Right hindlimb (tissue), 1 donor: Measurements from ENCODE around the gene PRKG1.
"Not testable (repeated sequence)": the region's sequence is repeated elsewhere in the genome, so short reads cannot be mapped to it uniquely, and the experiment has no call there.

ENCODE experiments used
- DNase-seq: peaks from one replicate; pipeline ENCODE4 v3.0.0-alpha.2; 2018

Gene PRKG1

GRCh38 chr10:51281387-51281786 lies 207.1 kb downstream of the PRKG1 start:
- DNase-seq, result not testable (repeated sequence)

- DNase-seq, result no peak
These were observed 211.3 kb downstream of the PRKG1 start for GRCh38 chr10:51285601-51286000.

- no peak for DNase-seq
These were observed 214.2 kb downstream of the PRKG1 start for GRCh38 chr10:51288511-51288910.

- no peak for DNase-seq
These were observed 215.2 kb downstream of the PRKG1 start for GRCh38 chr10:51289519-51289918.

GRCh38 chr10:51291961-51292360 lies 217.7 kb downstream of the PRKG1 start:
- no peak for DNase-seq

DNA sequence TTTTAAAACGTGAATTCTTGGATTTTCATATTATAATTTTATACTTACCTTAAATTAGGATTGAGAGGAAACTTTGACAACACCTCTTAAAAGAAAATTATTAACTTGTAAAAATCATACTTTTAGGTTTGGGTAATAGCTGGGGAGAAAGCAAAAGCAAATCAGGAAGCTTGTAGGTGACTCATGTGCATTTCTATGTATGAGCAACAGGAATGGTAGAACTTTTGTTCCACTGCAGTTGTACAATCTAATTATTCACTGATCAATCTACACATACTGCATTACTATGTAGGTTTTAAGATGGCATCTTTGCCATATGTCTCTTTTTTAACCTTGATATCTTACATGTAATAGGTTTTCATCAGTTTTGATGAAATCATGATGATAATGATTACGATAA lies 223.2 kb downstream of the PRKG1 start:
- DNase-seq, result no peak

DNA sequence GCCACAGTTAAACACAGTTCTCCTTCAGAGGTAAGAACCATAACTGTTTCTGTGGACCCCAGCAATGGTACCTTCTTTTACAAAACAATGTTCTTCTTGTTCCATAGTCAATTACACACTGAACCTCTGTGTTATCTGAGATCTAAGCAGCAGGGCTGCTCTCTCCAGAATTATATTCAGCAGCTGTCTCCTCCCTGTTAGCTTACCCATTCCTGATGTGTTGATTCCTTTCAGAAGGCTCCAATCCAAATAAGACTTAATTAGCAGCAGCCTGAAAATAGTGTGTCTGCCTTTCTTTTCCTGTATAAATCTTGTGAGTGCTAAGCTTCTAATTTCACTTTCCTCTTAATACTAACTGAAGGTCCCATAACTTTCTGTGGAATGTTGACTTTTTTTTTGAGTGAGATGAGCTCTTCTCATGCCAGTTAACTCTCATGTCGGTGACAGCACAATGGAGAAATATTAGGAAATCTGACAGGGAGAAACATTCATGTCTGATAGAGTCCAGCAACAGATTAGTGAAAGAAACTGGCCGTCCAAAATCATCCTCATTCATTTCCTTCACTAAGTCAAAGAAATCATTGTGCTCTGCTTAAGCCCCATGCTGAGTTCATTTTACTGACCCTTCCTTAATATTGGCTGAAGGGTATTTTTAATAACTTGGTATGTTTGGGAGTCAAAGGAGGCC lies 226.5 kb downstream of the PRKG1 start:
- no peak for DNase-seq

- no peak for DNase-seq
These were observed 227.4 kb downstream of the PRKG1 start for GRCh38 chr10:51301644-51302043.

DNA sequence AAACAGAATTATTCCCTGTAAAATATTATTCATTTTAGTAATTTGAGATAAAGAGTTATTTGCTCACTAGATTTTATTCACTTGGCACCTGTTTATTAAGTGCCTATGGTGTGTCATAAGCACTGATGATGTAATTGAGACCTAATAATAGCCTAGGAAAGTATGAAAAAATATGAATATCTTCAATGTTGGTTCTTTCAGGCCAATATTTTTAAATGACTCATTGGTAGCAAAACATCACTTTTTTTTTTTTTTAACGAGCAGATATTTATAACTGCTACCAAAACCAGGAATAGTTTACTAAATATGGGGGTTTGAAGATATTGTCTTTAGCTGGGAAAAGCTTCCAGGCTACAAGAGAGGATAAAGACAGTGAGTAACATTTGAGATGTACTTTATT lies 228.0 kb downstream of the PRKG1 start:
- no peak for DNase-seq

DNA sequence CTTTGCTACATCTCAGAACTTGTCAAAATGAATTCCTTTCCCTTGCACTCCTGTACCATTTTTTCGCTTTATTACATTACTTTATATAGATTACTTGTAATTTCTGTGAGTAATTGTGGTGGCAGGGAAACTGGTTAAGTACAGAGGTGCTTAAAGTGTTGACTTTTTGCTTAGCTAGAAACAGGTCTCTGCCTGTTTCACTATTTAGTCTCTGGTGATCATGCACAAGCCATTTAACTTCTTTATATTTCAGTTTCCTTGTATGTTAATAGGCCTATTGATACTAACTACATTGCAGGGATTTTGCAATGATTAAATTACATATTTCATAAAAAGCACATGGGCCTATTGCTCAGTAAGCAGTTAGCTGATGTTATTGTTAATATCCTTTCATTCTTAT lies 233.8 kb downstream of the PRKG1 start:
- DNase-seq, result no peak

DNA sequence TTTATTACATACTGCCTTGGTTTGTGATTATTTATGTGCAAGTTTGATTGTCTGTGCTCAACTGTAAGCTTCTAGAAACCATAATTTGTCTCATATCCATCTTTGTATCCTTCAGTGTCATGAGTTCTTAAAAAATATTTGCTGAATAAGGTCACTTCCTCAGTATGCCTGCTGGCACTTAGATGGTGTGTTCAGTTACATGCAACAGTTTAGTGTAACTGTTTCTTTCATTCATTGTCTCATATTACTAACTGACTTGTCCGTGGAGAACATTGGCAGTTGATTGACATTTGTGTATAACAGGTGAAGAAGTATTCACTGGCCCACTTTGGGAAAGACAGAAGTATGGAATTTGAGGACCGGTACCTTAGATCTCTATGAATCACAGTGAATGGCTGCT lies 236.9 kb downstream of the PRKG1 start:
- no peak for DNase-seq

DNA sequence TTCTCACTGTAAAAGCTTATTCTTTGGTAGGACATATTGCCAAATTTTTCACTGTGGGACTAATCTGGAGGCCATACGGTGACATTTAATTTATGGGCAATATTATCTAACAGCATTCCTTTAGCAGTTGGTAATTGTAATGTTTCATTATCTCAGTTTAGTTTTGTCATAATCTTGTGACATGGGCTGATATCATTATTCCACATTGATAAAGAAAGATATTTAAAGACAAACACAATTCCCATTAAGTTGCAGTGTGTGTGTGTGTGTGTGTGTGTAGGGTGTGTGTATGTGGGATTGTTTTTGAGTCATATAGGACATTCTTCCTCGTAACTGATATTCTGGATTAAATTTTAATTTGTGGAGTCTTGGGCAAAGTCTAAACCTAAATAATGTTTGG lies 238.5 kb downstream of the PRKG1 start:
- DNase-seq, result no peak

DNA sequence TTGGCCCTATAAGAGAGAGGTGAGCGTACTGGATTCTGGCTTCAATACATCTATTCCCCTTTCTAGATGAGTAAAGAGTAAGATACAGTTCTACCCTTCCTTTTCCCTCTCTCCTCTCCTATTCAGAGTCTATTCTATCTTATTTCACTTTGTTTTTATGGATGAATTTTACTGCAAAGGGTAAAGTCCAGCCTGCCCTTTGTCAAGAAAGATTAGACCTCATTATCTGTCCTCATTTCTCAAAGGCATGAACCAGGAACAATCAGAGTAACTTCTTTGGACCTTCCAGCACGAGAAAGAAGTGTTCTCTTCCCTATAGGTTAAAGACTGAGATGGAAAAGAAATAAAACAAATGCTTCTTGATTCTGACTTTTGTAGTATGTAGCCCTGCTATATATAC lies 239.0 kb downstream of the PRKG1 start:
- DNase-seq, result no peak

GRCh38 chr10:51313773-51314478 lies 239.6 kb downstream of the PRKG1 start:
- DNase-seq, result no peak

DNA sequence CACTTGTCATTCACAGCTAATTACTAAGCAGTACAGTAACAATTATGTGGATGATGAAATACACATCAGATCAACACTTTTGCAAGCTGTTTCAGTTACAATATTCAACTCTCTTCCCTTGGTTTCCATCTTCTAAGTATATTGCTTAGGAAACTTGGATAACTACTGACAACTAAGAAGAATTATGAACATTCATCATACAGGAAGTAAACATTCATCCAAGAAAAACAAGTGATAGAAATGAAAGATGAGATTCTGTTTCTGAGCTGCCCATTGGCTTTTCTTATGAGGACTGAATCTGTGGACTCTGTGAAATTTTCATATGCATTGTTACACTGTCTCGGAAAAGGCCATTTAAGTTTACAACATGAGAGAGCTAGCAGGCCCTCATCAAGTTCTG lies 240.2 kb downstream of the PRKG1 start:
- DNase-seq, result no peak

DNA sequence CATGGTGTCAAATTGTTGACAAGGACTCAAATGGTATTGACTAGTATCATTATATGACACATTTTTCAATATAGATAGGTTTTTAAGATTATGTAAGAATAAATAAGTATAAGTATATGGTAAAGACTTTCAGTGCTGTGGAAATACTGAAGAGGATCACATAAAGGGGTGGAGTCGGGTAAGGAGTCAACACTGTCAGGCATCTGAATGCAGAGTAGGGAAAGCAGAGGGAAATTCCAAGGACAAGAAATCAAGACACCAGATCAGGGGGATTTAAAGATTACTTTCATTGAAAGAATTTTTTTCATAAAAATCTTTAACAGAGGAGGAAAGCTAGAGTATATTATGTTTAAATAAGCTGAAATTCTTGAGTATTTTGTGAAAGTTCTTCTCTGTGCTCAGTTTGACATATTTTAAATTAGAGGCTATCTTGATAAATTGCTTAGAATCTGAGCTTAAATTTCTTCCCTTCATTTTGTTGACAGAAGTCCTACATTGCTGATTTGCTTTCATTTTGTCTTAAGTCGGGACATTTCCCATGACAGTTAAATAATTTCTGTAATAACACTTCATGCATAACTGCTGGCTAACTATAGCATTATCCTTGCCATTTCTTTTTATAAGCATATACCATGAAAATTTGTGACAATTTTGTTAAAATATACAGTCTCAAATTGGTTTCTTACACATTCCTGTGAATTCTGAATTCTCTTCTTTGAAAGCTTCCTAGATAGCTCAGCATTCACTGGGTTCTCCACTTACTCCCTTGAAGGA lies 244.3 kb downstream of the PRKG1 start:
- DNase-seq, result no peak

DNA sequence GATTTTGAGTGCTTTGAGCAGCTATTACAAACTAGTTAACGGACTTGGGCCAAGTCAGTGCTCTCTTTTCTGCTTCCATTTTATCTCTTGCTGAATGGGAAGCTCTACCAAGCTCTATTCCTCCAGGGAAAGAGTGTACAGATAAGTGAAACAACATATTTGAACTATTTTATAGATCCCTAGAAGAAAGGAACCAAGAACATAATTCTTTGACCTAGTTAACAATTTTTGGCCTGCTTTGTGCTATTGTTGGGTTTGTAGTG lies 244.8 kb downstream of the PRKG1 start:
- DNase-seq, result no peak

DNA sequence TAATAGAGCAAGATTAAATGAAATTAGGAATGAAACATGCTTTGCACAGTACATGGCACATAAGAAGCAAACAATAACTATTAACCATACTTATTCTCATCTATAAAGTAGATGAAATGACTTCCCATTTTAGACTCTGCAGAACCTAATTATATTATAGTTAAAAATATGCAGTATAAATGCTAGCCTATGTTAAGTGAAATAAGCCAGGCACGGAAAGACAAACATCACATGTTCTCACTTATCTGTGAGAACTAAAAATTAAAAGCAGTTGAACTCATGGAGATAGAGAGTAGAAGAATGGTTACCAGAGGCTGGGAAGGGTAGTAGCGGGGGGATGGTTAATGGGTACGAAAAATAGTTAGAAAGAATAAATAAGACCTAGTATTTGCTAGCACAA lies 247.0 kb downstream of the PRKG1 start:
- no peak for DNase-seq

DNA sequence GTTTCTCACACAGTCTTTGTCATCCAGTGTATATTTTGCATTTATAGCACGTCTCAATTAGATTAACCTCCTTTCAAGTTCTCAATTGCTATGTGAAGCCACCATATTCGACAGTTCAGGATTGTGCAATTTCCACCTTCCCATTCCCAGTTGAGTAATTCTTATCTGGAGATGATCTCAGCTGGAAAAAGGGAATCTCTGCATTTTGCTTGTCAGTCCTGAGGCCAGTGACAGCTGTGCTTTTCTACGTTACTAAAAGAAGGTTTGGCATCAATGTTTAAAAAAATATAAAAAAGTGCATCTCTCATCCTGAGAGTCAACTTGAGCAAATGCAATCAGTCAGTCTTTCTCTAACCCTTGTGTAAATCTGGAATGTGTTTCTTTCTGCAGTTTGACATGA lies 247.7 kb downstream of the PRKG1 start:
- no peak for DNase-seq

DNA sequence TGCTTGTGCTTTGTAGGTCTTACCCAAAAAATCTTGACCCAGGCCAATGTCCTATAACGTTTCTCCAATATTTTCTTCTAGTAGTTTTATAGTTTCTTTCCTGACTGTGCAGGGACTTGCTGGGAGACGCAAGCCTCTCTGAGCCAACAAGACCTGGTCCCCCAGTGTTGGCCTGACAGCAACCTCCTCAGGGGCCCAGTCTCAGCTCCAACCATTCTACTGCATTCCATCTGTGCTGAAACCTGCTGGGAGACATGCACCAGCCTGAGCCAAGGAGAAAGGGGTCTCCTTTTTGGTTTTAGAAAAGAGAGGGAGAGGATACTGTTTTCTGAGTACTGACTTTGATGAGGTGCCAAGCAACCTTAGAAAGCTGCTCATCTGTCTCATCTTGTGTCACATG lies 251.4 kb downstream of the PRKG1 start:
- DNase-seq, result no peak

DNA sequence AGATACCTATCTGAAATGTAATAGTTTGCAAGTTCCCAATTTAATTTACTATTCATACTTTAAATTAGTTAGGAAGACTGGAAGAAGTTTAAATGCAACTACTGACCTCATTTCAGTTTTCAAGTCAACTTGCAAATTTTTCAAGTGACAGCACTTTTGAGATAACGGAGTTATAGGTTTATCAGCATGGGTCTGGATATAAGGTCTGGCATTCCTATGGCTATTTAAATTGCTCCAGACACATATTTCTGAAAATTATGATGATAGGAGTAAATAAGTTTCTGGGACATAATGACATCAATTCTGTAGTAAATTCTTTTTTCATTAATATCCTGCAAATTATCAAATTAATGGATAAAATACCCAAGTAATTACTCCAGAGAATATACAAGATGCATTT lies 251.9 kb downstream of the PRKG1 start:
- DNase-seq, result no peak

DNA sequence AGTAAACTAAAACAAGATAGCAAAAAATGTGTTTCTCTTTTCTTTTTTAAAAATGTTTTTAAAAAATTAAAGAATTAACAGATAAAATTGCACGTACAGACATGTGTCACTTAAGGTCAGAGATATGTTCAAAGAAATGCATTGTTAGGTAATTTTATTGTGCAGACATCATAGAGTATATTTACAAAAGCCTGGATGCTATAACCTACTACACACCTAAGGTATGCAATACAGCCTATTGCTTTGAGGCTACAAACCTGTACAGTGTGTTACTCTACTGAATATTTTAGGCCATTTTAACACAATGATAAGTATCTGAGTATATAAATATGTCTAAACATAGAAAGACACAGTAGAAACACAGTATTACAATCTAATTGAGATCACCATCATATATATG lies 253.1 kb downstream of the PRKG1 start:
- DNase-seq, result no peak

DNA sequence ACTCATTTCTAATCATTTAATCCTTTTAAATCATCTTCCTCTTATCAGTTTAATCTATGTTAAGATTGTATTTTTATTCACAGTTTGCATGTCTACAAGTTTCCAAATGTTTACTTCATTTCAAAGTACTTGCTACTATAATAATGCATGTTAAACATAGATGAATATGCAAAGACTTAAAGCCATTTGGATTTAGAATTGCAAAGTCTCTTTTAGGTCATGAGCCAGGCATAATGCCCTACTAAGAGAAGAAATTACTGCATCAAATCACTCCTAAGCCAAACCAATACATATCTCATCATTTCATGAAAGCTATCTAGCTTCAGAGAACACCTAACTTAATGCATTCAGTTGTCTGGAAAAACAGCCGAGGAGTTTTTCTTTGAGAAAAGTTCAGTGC lies 266.1 kb downstream of the PRKG1 start:
- DNase-seq, result no peak

DNA sequence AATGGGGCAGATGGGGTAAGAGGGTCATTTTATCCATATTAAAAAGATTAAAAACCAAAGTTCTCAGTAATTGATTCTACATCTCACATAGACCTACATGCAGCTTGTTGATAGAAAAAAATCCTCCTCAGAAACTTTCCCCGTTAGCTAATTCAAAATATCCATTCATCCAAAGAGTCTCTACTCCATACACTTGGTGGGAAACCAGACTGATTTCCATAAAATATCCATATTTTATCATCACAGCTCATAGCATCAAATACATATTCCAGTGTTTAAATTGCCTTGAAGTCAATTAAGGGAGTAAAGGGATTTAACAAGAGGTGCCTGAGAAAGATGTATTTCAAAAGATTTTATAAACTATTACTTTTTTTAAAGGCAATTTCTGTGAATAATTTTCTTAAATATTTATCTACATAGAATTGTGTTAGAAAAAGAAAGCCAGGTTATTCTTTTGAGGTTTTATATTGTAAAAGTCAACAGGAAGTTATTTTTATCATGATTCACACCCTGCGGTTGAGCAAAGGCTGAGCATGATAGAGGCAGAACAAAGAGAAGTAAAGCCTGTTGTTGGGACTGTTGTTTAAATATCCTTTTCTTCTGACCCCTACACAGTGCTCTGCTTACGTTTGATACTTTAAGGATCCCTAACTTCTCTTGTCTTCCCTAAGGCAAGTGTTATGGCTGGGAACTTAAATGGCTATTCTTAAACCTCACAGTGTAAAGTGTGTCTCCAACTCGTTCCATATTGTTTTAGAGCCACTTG lies 266.7 kb downstream of the PRKG1 start:
- no peak for DNase-seq
